Uterus (tissue), 2 donors: ENCODE measurements around the gene DGLUCY.

Experiments used
- CTCF ChIP-seq, 4 experiments: fragments of 200-600 bp in 2 of 4; fragments of 450-650 bp in 2 of 4; sonication (generic) in 2 of 4; IDR thresholded peaks; one replicate each; pipeline ENCODE4 v1.5.1; 2016 to 2019; ENCODE audit warnings: antibody characterized with exemption in 4 of 4, mild to moderate bottlenecking in 2 of 4, moderate library complexity in 1 of 4
- POLR2A ChIP-seq, 2 donors: fragments of 450-650 bp; IDR thresholded peaks; one replicate each; pipeline ENCODE4 v1.6.1; 2016; ENCODE audit warnings: antibody characterized with exemption in 2 of 2, mild to moderate bottlenecking in 1 of 2, moderate library complexity in 1 of 2

GRCh38 chr14:91185721-91186120 is 71.8 kb downstream of the DGLUCY start:
- TF ChIP-seq POLR2A (IDR thresholded peaks at IDR 0.05) = no peak
- TF ChIP-seq CTCF (IDR thresholded peaks at IDR 0.05) = no peak
